ENCODE data around the gene METTL1. TPM values are rescaled to one million over a fixed set of nuclear protein-coding genes. Genes with fewer than 3 reads are reported as not detected.
A peak's percentile ranks its signal among the peaks of the same experiment; 100 is the strongest.

The METTL1 gene
- total and polyA plus RNA-seq, 5 donors: 5.7 to 15.8 (median 7.5) TPM

- DNase-seq (no peak), ATAC-seq (no peak)
- Histone ChIP-seq H3K27ac (ENCODE audit: low read length) (no peak overlapping the region), H3K9me3 (ENCODE audit: control insufficient read depth, low read length) (no peaks in the 10 kb centered on the region), H3K27me3 (ENCODE audit: control insufficient read depth, insufficient read depth) (no peaks in the 10 kb centered on the region), H3K4me1 (ENCODE audit: control insufficient read depth, insufficient read depth, low read length) (peaks cover 25% of the 10 kb centered on the region), H3K4me3 (ENCODE audit: low read length) (no peak overlapping the region)
- intact Hi-C loops (cut with DNase I): no loop called here
- WGBS: 78% methylated on average over 14 of the region's 14 CpGs
Observed at GRCh38 chr12:57813111-57813970, 41.4 kb upstream of the METTL1 start.

DNA sequence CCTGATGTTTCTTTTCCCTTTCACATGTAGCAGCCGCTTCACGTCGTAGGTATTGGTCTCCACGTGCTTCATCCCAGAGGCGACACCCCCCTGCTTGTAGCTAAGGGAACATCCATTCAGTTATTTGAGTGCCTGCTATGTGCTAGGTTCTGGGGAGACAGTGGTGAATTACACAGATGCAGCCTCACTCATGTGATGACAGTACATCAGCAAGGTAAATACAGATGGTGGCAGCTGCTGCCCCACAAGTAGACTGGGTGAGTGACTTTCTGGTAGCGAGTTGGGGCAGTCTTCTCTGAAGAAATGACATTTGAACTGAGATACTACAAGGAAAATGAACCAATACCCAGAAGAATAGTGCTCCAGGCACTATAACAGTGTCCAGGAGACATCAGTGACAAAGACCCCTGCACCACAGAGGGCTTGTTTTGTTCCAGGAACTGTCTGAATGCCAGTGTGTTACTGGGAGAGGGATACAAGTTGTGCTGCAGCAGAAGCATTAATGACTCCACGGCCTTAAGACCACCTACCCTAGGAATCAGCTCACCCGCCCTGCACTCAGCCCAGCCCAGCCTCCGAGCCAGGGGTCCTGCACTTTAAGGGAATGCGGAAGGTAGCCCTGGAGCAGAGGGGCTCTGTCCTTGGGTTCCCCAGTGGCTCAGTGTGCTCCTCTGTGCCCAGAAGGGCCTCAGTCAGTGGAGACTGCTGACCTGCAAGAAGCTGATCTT, 39.3 kb upstream of the METTL1 start:
- Histone ChIP-seq H3K9me3 (ENCODE audit: control insufficient read depth, low read length) (no peaks in the 10 kb centered on the region), H3K4me1 (ENCODE audit: control insufficient read depth, insufficient read depth, low read length) (peaks cover 15% of the 10 kb centered on the region), H3K27ac (ENCODE audit: low read length) (no peak overlapping the region), H3K4me3 (ENCODE audit: low read length) (no peak overlapping the region), H3K27me3 (ENCODE audit: control insufficient read depth, insufficient read depth) (no peaks in the 10 kb centered on the region)
- intact Hi-C loops (cut with DNase I): no loop called here
- 92% methylated on average over 10 of the region's 10 CpGs for WGBS
- DNase-seq (no peak), ATAC-seq (no peak)

GRCh38 chr12:57810450-57810849, 38.5 kb upstream of the METTL1 start:
- Histone ChIP-seq H3K27me3 (ENCODE audit: control insufficient read depth, insufficient read depth) (no peaks in the 10 kb centered on the region), H3K4me1 (ENCODE audit: control insufficient read depth, insufficient read depth, low read length) (peaks cover 8% of the 10 kb centered on the region), H3K4me3 (ENCODE audit: low read length) (no peak overlapping the region), H3K27ac (ENCODE audit: low read length) (no peak overlapping the region), H3K9me3 (ENCODE audit: control insufficient read depth, low read length) (no peaks in the 10 kb centered on the region)
- intact Hi-C loops (cut with DNase I): no loop called here
- DNase-seq: no peak
- ATAC-seq: no peak
- WGBS: 91% methylated on average over 5 of the region's 5 CpGs

GRCh38 chr12:57809425-57809824, 37.5 kb upstream of the METTL1 start:
- WGBS: 95% methylated on average over 3 of the region's 3 CpGs
- ATAC-seq (no peak), DNase-seq (no peak)
- Histone ChIP-seq H3K9me3 (ENCODE audit: control insufficient read depth, low read length) (no peaks in the 10 kb centered on the region), H3K27ac (ENCODE audit: low read length) (no peak overlapping the region), H3K4me3 (ENCODE audit: low read length) (no peak overlapping the region), H3K4me1 (ENCODE audit: control insufficient read depth, insufficient read depth, low read length) (peaks cover 5% of the 10 kb centered on the region), H3K27me3 (ENCODE audit: control insufficient read depth, insufficient read depth) (no peaks in the 10 kb centered on the region)
- intact Hi-C loops (cut with DNase I): no loop called here

- no peaks in the 10 kb centered on the region for H3K4me1 ChIP-seq (ENCODE audit: control insufficient read depth, insufficient read depth, low read length)
- no peak overlapping the region for H3K4me3 ChIP-seq (ENCODE audit: low read length)
- DNase-seq (no peak), ATAC-seq (no peak)
- intact Hi-C loops (cut with DNase I): no loop called here
- H3K27ac ChIP-seq (ENCODE audit: low read length): no peak overlapping the region
- H3K9me3 ChIP-seq (ENCODE audit: control insufficient read depth, low read length): no peaks in the 10 kb centered on the region
- 90% methylated on average over 5 of the region's 5 CpGs for WGBS
- no peaks in the 10 kb centered on the region for H3K27me3 ChIP-seq (ENCODE audit: control insufficient read depth, insufficient read depth)
Observed at GRCh38 chr12:57808351-57808750, 36.4 kb upstream of the METTL1 start.

DNA sequence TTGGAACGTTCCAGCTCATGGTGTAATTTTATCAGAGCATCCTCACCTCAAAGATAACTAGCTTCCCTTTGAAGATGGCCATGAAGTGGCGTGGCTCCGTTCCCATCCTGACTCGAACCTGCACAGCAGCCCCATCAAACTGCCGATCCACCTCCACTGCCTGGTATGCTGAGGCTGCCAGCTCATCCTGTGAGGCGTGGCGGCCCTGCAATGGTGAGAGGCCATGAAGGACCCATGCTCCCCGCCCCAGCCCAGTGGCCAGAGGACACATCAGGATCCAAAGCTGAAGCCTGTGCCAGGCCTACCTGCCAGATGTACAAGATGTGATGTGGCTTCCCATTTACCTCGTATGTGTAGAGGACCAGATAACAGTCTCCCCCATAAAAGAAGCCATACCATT, 35.4 kb upstream of the METTL1 start:
- DNase-seq: no peak
- Histone ChIP-seq H3K27me3 (ENCODE audit: control insufficient read depth, insufficient read depth) (no peaks in the 10 kb centered on the region), H3K4me1 (ENCODE audit: control insufficient read depth, insufficient read depth, low read length) (no peaks in the 10 kb centered on the region), H3K4me3 (ENCODE audit: low read length) (no peak overlapping the region), H3K27ac (ENCODE audit: low read length) (no peak overlapping the region), H3K9me3 (ENCODE audit: control insufficient read depth, low read length) (no peaks in the 10 kb centered on the region)
- no peak for ATAC-seq
- intact Hi-C loops (cut with DNase I): no loop called here
- WGBS: 87% methylated on average over 9 of the region's 9 CpGs

GRCh38 chr12:57806677-57807076, 34.8 kb upstream of the METTL1 start:
- intact Hi-C loops (cut with DNase I): no loop called here
- no peak overlapping the region for H3K27ac ChIP-seq (ENCODE audit: low read length)
- no peak overlapping the region for H3K4me3 ChIP-seq (ENCODE audit: low read length)
- H3K27me3 ChIP-seq (ENCODE audit: control insufficient read depth, insufficient read depth): no peaks in the 10 kb centered on the region
- 97% methylated on average over 3 of the region's 3 CpGs for WGBS
- ATAC-seq: no peak
- no peaks in the 10 kb centered on the region for H3K4me1 ChIP-seq (ENCODE audit: control insufficient read depth, insufficient read depth, low read length)
- no peaks in the 10 kb centered on the region for H3K9me3 ChIP-seq (ENCODE audit: control insufficient read depth, low read length)
- no peak for DNase-seq

- no peaks in the 10 kb centered on the region for H3K4me1 ChIP-seq (ENCODE audit: control insufficient read depth, insufficient read depth, low read length)
- 47% methylated on average over 9 of the region's 9 CpGs for WGBS
- ATAC-seq (peak; percentile 78 to 80), DNase-seq (peak; percentile 51 to 83 (median 76))
- no peak overlapping the region for H3K27ac ChIP-seq (ENCODE audit: low read length)
- no peak overlapping the region for H3K4me3 ChIP-seq (ENCODE audit: low read length)
- no peaks in the 10 kb centered on the region for H3K27me3 ChIP-seq (ENCODE audit: control insufficient read depth, insufficient read depth)
- no peaks in the 10 kb centered on the region for H3K9me3 ChIP-seq (ENCODE audit: control insufficient read depth, low read length)
- intact Hi-C loops (cut with DNase I): loop anchor here in 1 of 4 donors (2.0 kb wide), 1 partner anchor 101 kb away; no protein-coding TSS in a partner anchor
Observed at GRCh38 chr12:57803319-57803893, 31.5 kb upstream of the METTL1 start.

GRCh38 chr12:57802607-57803006, 30.7 kb upstream of the METTL1 start:
- Histone ChIP-seq H3K4me3 (ENCODE audit: low read length) (no peak overlapping the region), H3K4me1 (ENCODE audit: control insufficient read depth, insufficient read depth, low read length) (no peaks in the 10 kb centered on the region), H3K27me3 (ENCODE audit: control insufficient read depth, insufficient read depth) (no peaks in the 10 kb centered on the region), H3K27ac (ENCODE audit: low read length) (no peak overlapping the region), H3K9me3 (ENCODE audit: control insufficient read depth, low read length) (no peaks in the 10 kb centered on the region)
- 95% methylated on average over 1 of the region's 1 CpG for WGBS
- intact Hi-C loops (cut with DNase I): loop anchor here in 1 of 4 donors (2.0 kb wide), 1 partner anchor 102 kb away; no protein-coding TSS in a partner anchor
- DNase-seq (no peak), ATAC-seq (no peak)

- Histone ChIP-seq H3K4me3 (ENCODE audit: low read length) (no peak overlapping the region), H3K27ac (ENCODE audit: low read length) (no peak overlapping the region), H3K27me3 (ENCODE audit: control insufficient read depth, insufficient read depth) (no peaks in the 10 kb centered on the region), H3K4me1 (ENCODE audit: control insufficient read depth, insufficient read depth, low read length) (no peaks in the 10 kb centered on the region), H3K9me3 (ENCODE audit: control insufficient read depth, low read length) (no peaks in the 10 kb centered on the region)
- intact Hi-C loops (cut with DNase I): no loop called here
- ATAC-seq (no peak), DNase-seq (no peak)
- 96% methylated on average over 3 of the region's 3 CpGs for WGBS
Observed at GRCh38 chr12:57800965-57801364, 29.1 kb upstream of the METTL1 start.

DNA sequence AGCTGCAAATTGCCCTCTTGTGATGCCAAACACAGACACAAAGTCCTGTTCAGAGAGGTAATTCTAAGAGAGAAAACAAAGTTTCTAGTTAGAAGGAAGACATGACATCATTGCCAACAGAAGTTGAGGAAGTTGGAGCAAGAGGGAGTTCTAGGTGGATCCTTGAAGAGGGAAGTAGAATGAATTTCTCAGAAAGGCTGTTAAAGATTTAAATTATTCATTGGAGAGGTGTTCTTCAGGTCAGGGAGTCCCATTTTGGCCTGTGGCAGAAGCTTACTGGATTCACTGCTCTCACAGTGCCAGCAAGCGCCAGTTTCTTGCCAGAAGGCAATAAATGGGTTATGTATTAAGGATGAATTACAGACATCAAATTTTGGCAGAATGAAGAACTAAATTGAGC, 26.0 kb upstream of the METTL1 start:
- no peak for ATAC-seq
- no peak overlapping the region for H3K27ac ChIP-seq (ENCODE audit: low read length)
- intact Hi-C loops (cut with DNase I): no loop called here

More for the DNA sequence above, 26.0 kb upstream of the METTL1 start:
- WGBS: 95% methylated on average over 1 of the region's 1 CpG
- no peak for DNase-seq
- H3K4me1 ChIP-seq (ENCODE audit: control insufficient read depth, insufficient read depth, low read length): no peaks in the 10 kb centered on the region
- no peaks in the 10 kb centered on the region for H3K9me3 ChIP-seq (ENCODE audit: control insufficient read depth, low read length)
- H3K4me3 ChIP-seq (ENCODE audit: low read length): no peak overlapping the region
- no peaks in the 10 kb centered on the region for H3K27me3 ChIP-seq (ENCODE audit: control insufficient read depth, insufficient read depth)
